ENCODE results near the gene AUTS2.

AUTS2 gene

GRCh38 chr7:70120851-70121250, 522.6 kb downstream of the AUTS2 start:
- Histone ChIP-seq H3K4me3 (ENCODE audit: insufficient read length, low read depth) (no peak overlapping the region), H3K9me3 (ENCODE audit: insufficient read depth, low read length) (peaks cover 21% of the 10 kb centered on the region; the same call in 1 of the 2 replicates), H3K4me1 (ENCODE audit: insufficient read depth, insufficient read length) (no peaks in the 10 kb centered on the region), H3K9ac (ENCODE audit: insufficient read length, low read depth) (no peak overlapping the region), H3K36me3 (ENCODE audit: insufficient read depth, insufficient read length, low read length) (no peaks in the 10 kb centered on the region), H3K27me3 (ENCODE audit: insufficient read depth, insufficient read length) (no peaks in the 10 kb centered on the region)
- TF ChIP-seq YY1 (IDR thresholded peaks at IDR 0.05; ENCODE audit: insufficient read depth, insufficient read length) (no peak), ZNF274 (IDR thresholded peaks at IDR 0.05; ENCODE audit: low read depth, low read length) (no peak), SUZ12 (IDR thresholded peaks at IDR 0.05; ENCODE audit: extremely low read depth, insufficient read depth, insufficient read length) (no peak)
- DNase-seq (ENCODE audit: low read depth, low spot score): no peak

GRCh38 chr7:70131817-70132216, 533.5 kb downstream of the AUTS2 start:
- TF ChIP-seq ZNF274 (IDR thresholded peaks at IDR 0.05; ENCODE audit: low read depth, low read length) (no peak), YY1 (IDR thresholded peaks at IDR 0.05; ENCODE audit: insufficient read depth, insufficient read length) (no peak), SUZ12 (IDR thresholded peaks at IDR 0.05; ENCODE audit: extremely low read depth, insufficient read depth, insufficient read length) (no peak)
- no peaks in the 10 kb centered on the region for H3K27me3 ChIP-seq (ENCODE audit: insufficient read depth, insufficient read length)
- no peaks in the 10 kb centered on the region for H3K4me1 ChIP-seq (ENCODE audit: insufficient read depth, insufficient read length)
- DNase-seq (ENCODE audit: low read depth, low spot score): no peak
- no peak overlapping the region for H3K9ac ChIP-seq (ENCODE audit: insufficient read length, low read depth)
- H3K4me3 ChIP-seq (ENCODE audit: insufficient read length, low read depth): no peak overlapping the region
- no peaks in the 10 kb centered on the region for H3K9me3 ChIP-seq (ENCODE audit: insufficient read depth, low read length)
- H3K36me3 ChIP-seq (ENCODE audit: insufficient read depth, insufficient read length, low read length): no peaks in the 10 kb centered on the region

DNA sequence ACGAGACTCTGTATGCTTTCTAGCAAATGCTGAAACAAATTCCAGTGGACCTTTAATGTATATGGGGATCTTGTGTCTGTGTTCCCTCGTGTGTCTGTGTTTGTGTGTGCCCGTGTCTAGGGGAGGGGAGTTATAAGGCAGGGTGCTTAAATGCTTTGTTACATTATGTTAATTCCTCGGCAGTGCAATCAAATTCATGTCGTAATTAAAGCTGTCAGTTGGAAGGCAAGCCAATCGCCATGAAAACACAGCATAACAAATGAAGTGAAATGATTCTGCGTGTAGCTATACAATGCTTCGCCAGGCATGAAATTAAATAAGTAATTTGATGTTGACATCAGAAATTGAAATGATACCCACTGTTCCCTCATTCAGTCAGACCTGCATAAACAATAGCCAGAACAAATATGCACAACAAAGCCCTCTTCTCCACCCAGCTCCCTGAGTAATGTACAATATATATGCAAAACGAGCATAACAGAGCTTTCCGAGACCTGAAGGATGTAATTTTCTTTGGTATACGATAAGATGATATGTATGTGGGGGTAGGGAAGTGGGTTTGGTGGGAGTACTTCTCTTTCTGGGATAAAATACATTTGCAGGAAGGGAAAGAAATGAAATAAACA, 534.1 kb downstream of the AUTS2 start:
- Histone ChIP-seq H3K27me3 (ENCODE audit: insufficient read depth, insufficient read length) (no peaks in the 10 kb centered on the region), H3K4me1 (ENCODE audit: insufficient read depth, insufficient read length) (no peaks in the 10 kb centered on the region), H3K9ac (ENCODE audit: insufficient read length, low read depth) (no peak overlapping the region), H3K36me3 (ENCODE audit: insufficient read depth, insufficient read length, low read length) (no peaks in the 10 kb centered on the region), H3K4me3 (ENCODE audit: insufficient read length, low read depth) (no peak overlapping the region), H3K9me3 (ENCODE audit: insufficient read depth, low read length) (no peaks in the 10 kb centered on the region)
- TF ChIP-seq SUZ12 (IDR thresholded peaks at IDR 0.05; ENCODE audit: extremely low read depth, insufficient read depth, insufficient read length) (no peak), ZNF274 (IDR thresholded peaks at IDR 0.05; ENCODE audit: low read depth, low read length) (no peak), YY1 (IDR thresholded peaks at IDR 0.05; ENCODE audit: insufficient read depth, insufficient read length) (no peak)
- DNase-seq (ENCODE audit: low read depth, low spot score): no peak

- no peaks in the 10 kb centered on the region for H3K27me3 ChIP-seq (ENCODE audit: insufficient read depth, insufficient read length)
- no peak for TF ChIP-seq SUZ12 (IDR thresholded peaks at IDR 0.05; ENCODE audit: extremely low read depth, insufficient read depth, insufficient read length)
- no peak for TF ChIP-seq YY1 (IDR thresholded peaks at IDR 0.05; ENCODE audit: insufficient read depth, insufficient read length)
- TF ChIP-seq ZNF274 (IDR thresholded peaks at IDR 0.05; ENCODE audit: low read depth, low read length): no peak
- H3K9ac ChIP-seq (ENCODE audit: insufficient read length, low read depth): no peak overlapping the region
- H3K9me3 ChIP-seq (ENCODE audit: insufficient read depth, low read length): no peaks in the 10 kb centered on the region
- no peak for DNase-seq (ENCODE audit: low read depth, low spot score)
- no peak overlapping the region for H3K4me3 ChIP-seq (ENCODE audit: insufficient read length, low read depth)
- no peaks in the 10 kb centered on the region for H3K4me1 ChIP-seq (ENCODE audit: insufficient read depth, insufficient read length)
- no peaks in the 10 kb centered on the region for H3K36me3 ChIP-seq (ENCODE audit: insufficient read depth, insufficient read length, low read length)
Measured at GRCh38 chr7:70132852-70133690, 534.8 kb downstream of the AUTS2 start.

GRCh38 chr7:70134029-70134770, 535.9 kb downstream of the AUTS2 start:
- Histone ChIP-seq H3K27me3 (ENCODE audit: insufficient read depth, insufficient read length) (no peaks in the 10 kb centered on the region), H3K36me3 (ENCODE audit: insufficient read depth, insufficient read length, low read length) (no peaks in the 10 kb centered on the region), H3K9me3 (ENCODE audit: insufficient read depth, low read length) (no peaks in the 10 kb centered on the region), H3K4me3 (ENCODE audit: insufficient read length, low read depth) (no peak overlapping the region), H3K9ac (ENCODE audit: insufficient read length, low read depth) (no peak overlapping the region), H3K4me1 (ENCODE audit: insufficient read depth, insufficient read length) (no peaks in the 10 kb centered on the region)
- no peak for TF ChIP-seq ZNF274 (IDR thresholded peaks at IDR 0.05; ENCODE audit: low read depth, low read length)
- TF ChIP-seq YY1 (IDR thresholded peaks at IDR 0.05; ENCODE audit: insufficient read depth, insufficient read length): no peak
- no peak for TF ChIP-seq SUZ12 (IDR thresholded peaks at IDR 0.05; ENCODE audit: extremely low read depth, insufficient read depth, insufficient read length)
- no peak for DNase-seq (ENCODE audit: low read depth, low spot score)

GRCh38 chr7:70135656-70136055, 537.4 kb downstream of the AUTS2 start:
- no peak for TF ChIP-seq YY1 (IDR thresholded peaks at IDR 0.05; ENCODE audit: insufficient read depth, insufficient read length)
- TF ChIP-seq SUZ12 (IDR thresholded peaks at IDR 0.05; ENCODE audit: extremely low read depth, insufficient read depth, insufficient read length): no peak
- TF ChIP-seq ZNF274 (IDR thresholded peaks at IDR 0.05; ENCODE audit: low read depth, low read length): no peak
- H3K36me3 ChIP-seq (ENCODE audit: insufficient read depth, insufficient read length, low read length): no peaks in the 10 kb centered on the region
- H3K9me3 ChIP-seq (ENCODE audit: insufficient read depth, low read length): no peaks in the 10 kb centered on the region
- no peaks in the 10 kb centered on the region for H3K4me1 ChIP-seq (ENCODE audit: insufficient read depth, insufficient read length)
- DNase-seq (ENCODE audit: low read depth, low spot score): no peak
- no peaks in the 10 kb centered on the region for H3K27me3 ChIP-seq (ENCODE audit: insufficient read depth, insufficient read length)
- no peak overlapping the region for H3K4me3 ChIP-seq (ENCODE audit: insufficient read length, low read depth)
- H3K9ac ChIP-seq (ENCODE audit: insufficient read length, low read depth): no peak overlapping the region

DNA sequence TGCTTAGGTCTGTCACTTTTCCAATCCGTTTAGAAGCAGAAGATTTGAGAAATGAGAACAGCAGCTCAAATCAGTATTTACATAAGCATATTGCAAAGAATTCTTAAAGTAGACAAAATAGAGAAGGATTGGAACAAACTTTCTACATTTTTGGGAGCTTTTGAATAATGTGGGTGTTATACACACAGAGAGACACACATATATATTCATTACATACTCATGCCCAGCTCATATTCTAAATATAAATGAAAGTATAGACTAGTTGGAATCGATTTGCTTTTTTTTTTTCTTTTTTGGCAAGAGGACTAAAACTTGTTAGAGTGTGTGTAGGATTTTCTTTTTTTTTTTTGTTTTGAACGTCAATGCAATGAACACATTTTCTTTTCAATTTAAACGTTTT, 538.9 kb downstream of the AUTS2 start:
- H3K9me3 ChIP-seq (ENCODE audit: insufficient read depth, low read length): no peaks in the 10 kb centered on the region
- H3K9ac ChIP-seq (ENCODE audit: insufficient read length, low read depth): no peak overlapping the region
- no peak for DNase-seq (ENCODE audit: low read depth, low spot score)
- H3K27me3 ChIP-seq (ENCODE audit: insufficient read depth, insufficient read length): no peaks in the 10 kb centered on the region
- no peak overlapping the region for H3K4me3 ChIP-seq (ENCODE audit: insufficient read length, low read depth)
- no peaks in the 10 kb centered on the region for H3K36me3 ChIP-seq (ENCODE audit: insufficient read depth, insufficient read length, low read length)
- H3K4me1 ChIP-seq (ENCODE audit: insufficient read depth, insufficient read length): no peaks in the 10 kb centered on the region
- no peak for TF ChIP-seq SUZ12 (IDR thresholded peaks at IDR 0.05; ENCODE audit: extremely low read depth, insufficient read depth, insufficient read length)
